HG03108 (cell line): Measurements from ENCODE around the gene RETN.

Source experiments
- ATAC-seq: cut with Tn5 transposase; IDR thresholded peaks from one replicate; pipeline ENCODE4 v1.9.1; 2021; ENCODE audit warnings: moderate library complexity; ENCODE audit not compliant: unreplicated experiment

RETN gene

DNA sequence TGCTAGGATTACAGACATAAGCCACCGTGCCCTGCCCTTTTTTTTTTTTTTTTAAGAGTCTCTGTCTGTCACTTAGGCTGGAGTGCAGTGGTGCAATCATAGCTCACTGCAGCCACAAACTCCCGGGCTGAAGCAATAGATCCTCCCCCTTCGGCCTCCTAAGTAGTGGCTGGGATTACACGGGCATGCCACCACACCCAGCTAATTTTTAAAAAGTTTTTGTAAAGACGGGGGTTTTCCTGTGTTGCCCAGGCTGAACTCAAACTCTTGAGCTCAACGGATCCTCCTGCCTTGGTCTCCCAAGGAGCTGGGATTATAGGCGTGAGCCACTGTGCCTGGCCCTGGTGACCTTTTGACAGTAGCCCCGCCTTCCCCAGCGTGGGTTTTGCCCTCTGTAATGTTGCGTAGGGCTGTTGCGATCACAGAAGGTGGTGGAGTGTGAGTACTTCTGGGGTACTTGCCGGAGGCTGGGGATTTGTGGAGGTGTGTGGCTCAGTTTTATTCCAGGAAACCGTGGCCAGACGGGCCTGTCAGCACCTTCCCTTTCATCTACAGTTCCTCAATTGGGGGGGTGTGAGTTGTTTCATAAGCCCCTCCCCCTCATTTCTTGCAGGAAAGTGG is 11.6 kb upstream of the RETN start:
- no peak for ATAC-seq

GRCh38 chr19:7658219-7658686 is 10.6 kb upstream of the RETN start:
- no peak for ATAC-seq

DNA sequence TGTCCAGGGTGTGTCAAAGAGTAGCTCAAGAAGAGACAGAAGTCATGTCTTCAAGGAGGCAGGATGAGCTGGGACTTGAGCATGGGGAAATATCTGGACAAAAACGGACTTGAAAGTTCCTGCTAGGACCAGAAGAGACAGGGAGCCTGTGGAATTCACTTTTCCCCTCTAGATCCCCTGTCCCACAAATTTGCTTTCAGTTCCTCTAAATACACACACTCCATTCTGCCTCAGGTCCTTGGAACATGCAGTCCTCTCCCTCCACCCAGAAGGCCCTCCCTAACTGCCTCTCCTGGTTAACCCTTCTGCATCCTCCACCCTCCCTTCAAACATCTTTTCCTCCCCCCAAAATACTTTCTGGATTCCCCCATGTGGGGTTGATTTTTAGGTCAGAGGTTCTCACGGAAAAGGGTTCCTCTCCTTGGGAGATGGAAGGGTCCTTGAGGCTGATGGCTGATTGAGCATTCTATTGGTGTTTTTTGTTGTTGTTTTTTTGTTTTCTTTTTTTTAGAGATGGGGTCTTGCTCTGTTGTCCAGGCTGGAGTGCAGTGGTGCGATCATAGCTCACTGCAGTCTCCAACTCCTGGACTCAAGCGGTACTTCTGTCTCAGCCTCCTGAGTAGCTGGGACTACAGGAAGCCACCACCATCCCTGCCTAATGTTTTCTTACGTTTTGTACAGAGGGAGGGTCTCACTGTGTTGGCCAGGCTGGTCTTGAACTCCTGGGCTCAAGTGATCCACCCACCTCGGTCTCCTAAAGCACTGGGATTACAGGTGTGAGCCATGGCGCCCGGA is 6.9 kb upstream of the RETN start:
- ATAC-seq = no peak

DNA sequence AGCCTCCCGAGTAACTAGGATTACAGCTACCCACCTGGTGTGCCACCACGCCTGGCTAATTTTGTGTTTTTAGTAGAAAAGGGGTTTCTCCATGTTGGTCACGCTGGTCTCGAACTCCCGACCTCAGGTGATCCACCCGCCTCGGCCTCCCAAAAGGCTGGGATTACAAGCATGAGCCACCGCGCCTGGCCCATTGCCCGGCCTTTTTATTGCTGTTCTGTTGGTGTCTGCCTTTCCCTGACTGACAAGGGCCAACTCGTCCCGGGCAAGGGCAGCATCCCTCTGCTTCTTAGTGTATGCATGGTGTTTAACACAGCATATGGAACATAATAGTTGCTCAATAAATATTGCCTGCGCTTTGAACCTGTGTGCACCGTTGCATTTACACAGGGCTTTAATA is 6.2 kb upstream of the RETN start:
- no peak for ATAC-seq

- no peak for ATAC-seq
These were observed 5.1 kb upstream of the RETN start for GRCh38 chr19:7663706-7664105.

- ATAC-seq = no peak
These were observed 3.8 kb upstream of the RETN start for GRCh38 chr19:7665076-7665475.

- no peak for ATAC-seq
These were observed 792 bp downstream of the RETN start for GRCh38 chr19:7669641-7670040.

DNA sequence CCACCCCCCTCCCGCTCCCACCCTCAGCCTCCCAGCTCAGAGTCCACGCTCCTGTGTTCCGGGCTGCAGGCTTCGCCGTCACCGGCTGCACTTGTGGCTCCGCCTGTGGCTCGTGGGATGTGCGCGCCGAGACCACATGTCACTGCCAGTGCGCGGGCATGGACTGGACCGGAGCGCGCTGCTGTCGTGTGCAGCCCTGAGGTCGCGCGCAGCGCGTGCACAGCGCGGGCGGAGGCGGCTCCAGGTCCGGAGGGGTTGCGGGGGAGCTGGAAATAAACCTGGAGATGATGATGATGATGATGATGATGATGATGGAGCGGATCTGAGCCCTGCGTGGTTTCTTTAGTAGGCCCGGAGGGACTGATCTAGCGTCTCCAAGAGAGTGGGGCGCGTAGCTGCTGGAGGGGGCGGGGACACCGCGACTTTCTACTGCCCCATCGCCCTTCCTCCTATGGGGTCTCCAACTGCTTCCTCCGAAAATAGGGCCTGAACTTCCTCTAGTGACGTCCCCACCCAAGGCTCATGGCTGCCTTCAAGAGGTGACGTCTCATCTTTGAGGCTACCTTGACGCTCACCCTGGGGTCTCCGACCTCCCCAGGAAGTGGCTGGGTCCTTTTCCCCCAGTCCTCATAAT is 1.4 kb downstream of the RETN start:
- no peak for ATAC-seq

- ATAC-seq = no peak
These were observed 1.9 kb downstream of the RETN start for GRCh38 chr19:7670790-7671189.

DNA sequence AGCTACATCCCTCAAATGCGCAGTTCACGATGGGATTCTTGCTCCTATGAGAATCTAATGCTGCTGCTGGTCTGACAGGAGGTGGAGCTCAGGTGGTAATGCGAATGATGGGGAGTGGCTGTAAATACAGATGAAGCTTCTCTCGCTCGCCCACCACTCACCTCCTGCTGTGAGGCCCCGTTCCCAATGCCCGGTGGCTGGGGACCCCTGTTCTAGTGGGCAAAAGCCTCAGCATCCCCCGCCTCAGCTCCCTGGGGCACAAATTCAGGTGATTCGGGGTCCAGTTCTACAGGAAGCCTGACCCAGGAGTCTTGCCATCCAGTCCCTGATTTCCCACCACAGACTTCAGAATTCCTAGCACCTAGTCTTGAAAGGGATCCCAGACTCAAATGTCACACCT is 3.7 kb downstream of the RETN start:
- no peak for ATAC-seq

- no peak for ATAC-seq
These were observed 5.5 kb downstream of the RETN start for GRCh38 chr19:7674010-7675005.

DNA sequence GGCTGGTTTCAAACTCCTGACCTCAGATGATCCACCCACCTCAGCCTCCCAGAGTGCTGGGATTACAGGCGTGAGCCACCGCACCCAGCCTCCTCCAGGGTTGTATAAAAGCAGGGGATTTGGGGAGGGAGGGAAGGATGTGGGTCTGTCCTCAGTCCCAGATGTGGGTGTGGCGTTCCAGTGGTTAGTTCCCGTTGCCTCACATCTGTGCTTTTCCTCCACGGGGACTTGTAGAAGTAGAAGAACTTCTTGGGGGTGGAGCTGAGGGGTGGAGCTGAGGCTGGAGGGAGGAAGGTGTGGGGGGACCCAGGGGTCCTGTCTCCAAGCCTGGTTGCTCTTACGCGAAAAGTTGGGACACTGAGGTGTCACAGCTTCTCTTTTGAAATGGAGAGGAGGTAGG is 7.5 kb downstream of the RETN start:
- no peak for ATAC-seq

- no peak for ATAC-seq
These were observed 8.0 kb downstream of the RETN start, which contains the start of gene MCEMP1 for GRCh38 chr19:7676854-7677253. Gene MCEMP1 (plus strand): TSS chr19:7677090. CDS start chr19:7677121, 31 bp downstream.

DNA sequence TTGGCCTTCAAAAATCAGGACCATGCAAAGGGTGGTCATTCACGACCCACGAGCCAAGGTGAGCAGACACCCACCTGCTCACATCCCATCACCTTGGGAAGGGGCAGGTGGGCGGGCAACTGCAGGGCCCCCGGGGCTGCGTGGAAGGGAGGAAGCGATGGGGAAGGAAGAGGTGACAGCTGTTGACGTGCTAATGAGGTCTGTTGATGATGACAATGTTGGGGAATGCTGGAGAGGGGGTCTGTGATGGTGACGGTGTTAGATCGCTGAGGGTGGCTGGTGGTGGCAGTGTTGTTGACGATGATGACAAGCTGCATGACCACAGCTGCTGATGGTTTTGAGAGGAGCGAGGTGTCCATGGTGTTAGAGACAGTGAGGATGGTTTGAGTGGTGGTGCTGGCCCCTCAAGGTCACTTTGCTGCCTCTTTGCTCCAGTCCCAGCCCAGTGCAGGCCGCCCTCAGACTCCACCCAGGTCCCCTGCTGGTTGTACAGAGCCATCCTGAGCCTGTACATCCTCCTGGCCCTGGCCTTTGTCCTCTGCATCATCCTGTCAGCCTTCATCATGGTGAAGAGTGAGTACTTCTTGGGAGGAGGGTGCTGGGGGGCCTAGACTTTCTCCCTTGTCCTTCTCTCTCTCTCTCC is 8.9 kb downstream of the RETN start:
- ATAC-seq = no peak

DNA sequence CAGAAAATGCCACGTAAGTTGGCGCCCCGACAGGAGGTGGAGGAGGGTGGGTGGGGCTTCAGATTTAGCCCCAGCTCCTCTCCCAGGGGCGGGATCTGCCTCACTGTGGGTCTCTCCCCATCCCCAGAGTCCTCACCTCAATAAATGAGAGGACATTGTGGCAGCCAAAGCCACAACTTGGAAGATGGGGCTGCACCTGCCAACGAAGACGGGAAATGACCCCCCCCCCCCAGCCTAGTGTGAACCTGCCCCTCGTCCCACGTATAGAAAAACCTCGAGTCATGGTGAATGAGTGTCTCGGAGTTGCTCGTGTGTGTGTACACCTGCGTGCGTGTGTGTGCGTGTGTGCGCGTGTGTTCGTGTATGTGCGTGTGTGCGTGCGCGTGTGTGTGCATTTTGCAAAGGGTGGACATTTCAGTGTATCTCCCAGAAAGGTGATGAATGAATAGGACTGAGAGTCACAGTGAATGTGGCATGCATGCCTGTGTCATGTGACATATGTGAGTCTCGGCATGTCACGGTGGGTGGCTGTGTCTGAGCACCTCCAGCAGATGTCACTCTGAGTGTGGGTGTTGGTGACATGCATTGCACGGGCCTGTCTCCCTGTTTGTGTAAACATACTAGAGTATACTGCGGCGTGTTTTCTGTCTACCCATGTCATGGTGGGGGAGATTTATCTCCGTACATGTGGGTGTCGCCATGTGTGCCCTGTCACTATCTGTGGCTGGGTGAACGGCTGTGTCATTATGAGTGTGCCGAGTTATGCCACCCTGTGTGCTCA is 10.3 kb downstream of the RETN start:
- no peak for ATAC-seq

DNA sequence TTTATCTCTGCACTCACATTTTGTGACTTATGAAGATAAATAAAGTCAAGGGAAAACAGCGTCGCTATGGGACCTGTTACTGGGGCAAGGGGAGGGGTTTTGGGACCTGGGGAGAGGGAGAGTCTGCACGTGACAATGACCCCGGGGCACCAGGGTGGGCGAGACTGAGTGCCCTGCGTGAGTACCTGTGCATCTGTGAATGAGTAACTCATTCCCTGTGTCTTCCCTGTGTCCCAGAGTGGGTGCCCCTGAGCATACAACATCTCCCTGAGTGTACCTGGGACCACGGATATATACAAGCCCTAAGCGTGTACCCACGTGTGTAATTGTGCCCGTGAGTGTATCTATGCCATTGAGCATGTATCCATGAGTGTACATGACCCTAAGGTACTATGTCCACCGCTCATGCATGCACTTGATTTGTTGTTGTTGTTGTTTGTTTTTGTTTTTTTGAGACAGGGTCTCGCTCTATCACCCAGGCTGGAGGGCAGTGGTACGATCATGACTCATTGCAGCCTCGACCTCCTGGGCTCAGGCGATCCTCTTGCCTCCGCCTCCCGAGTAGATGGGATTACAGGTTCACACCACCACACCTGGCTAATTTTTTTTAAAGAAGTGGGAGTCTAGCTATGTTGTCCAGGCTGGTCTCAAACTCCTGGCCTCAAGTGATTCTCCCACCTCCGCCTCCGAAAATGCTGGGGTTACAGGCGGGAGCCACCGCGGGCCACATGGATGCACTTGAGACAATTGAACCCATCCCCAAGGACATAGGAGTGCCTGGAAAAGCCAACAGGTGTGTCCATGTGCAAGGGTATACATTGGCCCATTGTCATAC is 11.1 kb downstream of the RETN start:
- no peak for ATAC-seq

DNA sequence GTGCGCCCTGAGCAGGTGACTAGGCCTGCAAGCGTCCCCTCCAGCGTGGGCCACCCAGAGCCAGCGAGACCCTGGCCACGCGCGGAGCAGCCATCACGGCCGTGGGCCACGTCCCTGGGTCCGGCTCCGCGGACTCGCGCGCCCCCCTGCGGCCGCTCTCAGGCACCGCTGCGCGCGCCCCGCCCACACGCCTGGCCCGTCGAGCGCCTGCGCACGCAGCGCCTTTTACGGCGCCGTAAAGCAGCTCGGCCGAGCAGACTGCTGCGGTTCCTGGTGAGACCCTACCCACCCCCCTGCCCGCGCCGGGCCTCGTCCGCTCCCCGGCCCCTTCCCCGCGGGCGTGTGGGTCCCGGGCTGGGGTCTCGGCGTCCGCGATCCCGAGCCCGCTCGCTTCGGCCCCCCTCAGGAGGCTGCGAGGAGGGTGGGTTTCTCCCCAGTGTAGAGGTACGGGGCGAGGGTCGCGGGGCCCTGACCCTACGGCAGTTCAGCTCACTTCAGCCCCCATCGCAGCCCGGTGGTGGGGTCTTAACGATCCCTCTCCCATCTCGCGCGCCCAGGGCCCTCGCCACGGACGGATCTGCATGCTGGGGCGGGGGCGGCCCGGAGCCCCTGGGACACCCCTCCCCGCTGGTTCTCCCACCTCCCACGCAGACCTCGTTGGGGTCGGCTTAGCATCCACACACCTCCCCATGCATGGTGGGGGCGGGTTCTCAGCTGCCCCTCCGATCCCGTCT is 11.9 kb downstream of the RETN start, which contains the start of gene TRAPPC5:
TSS of gene TRAPPC5 (plus strand) at position 228 of the 734 bp plus-strand sequence. CDS start 1,421 bp downstream, outside the sequence.
- ATAC-seq = peak; percentile 50
